IMR-90 (cell line): ENCODE measurements around the gene PTTG1IP2. TPM values are rescaled to one million over a fixed set of nuclear protein-coding genes. Genes with fewer than 3 reads are reported as not detected.

Experiments
- ATAC-seq: fragments of 200-7000 bp; cut with Tn5 transposase; 2 replicates; pipeline ENCODE4 v1.9.1; 2020; ENCODE audit warnings: low read depth, mild to moderate bottlenecking, moderate library complexity
- BruUV-seq: library from RNA; stranded (reverse); fragments of 400-500 nt; replicated peaks from 2 replicates; lab custom pipeline; 2021; lab: Mats Ljungman, UMichigan
- CTCF ChIA-PET: fragments of 300-600 bp; formaldehyde crosslinking; extraction: SDS; loops from one replicate; lab custom pipeline; 2021; ENCODE audit warnings: antibody characterized with exemption; lab: Yijun Ruan, JAX
- POLR2A ChIA-PET: fragments of 300-600 bp; sonication (Branson Sonifier 250); formaldehyde crosslinking; loops from one replicate; lab custom pipeline; 2022; ENCODE audit warnings: antibody characterized with exemption; ENCODE audit not compliant: unreplicated experiment; lab: Charles Lee
- DNase-seq: peaks from one replicate; pipeline ENCODE4 v3.0.0; 2013
- H2AFZ ChIP-seq: replicated peaks from 2 replicates; pipeline ENCODE3; 2013; ENCODE audit warnings: low read length, mild to moderate bottlenecking; ENCODE audit not compliant: poor library complexity
- H2AK5ac ChIP-seq: 2 replicates; pipeline ENCODE4 v1.6.1; 2013; ENCODE audit warnings: low read depth, low read length, inconsistent platforms
- H2AK9ac ChIP-seq: replicated peaks from 2 replicates; pipeline ENCODE3; 2013; ENCODE audit warnings: mild to moderate bottlenecking, low read depth, low read length, moderate library complexity; ENCODE audit not compliant: poor library complexity
- H2BK120ac ChIP-seq: 2 replicates; pipeline ENCODE4 v1.6.1; 2013; ENCODE audit warnings: low read depth, low read length, inconsistent platforms
- H2BK15ac ChIP-seq: 3 replicates; pipeline ENCODE4 v1.6.1; 2013; ENCODE audit warnings: low read depth, low read length, inconsistent platforms
- H2BK20ac ChIP-seq: 2 replicates; pipeline ENCODE4 v1.6.1; 2013; ENCODE audit warnings: low read depth, mild to moderate bottlenecking, inconsistent platforms, low read length, moderate library complexity
- H2BK5ac ChIP-seq: 2 replicates; pipeline ENCODE4 v1.6.1; 2013; ENCODE audit warnings: mild to moderate bottlenecking, low read depth, low read length, inconsistent platforms; ENCODE audit not compliant: poor library complexity, severe bottlenecking
- H3K14ac ChIP-seq: replicated peaks from 2 replicates; pipeline ENCODE4 v1.6.1; 2013; ENCODE audit warnings: low read depth, low read length, inconsistent platforms
- H3K18ac ChIP-seq: 2 replicates; pipeline ENCODE4 v1.6.1; 2013; ENCODE audit warnings: low read depth, low read length, control low read depth
- H3K23ac ChIP-seq: 2 replicates; pipeline ENCODE4 v1.6.1; 2013; ENCODE audit warnings: low read depth, low read length, inconsistent platforms
- H3K27ac ChIP-seq: 2 replicates; pipeline ENCODE4 v1.5.1; 2013; ENCODE audit warnings: mild to moderate bottlenecking, control low read depth, low read length; ENCODE audit not compliant: insufficient read depth
- H3K27me3 ChIP-seq: 2 replicates; pipeline ENCODE4 v1.6.1; 2013; ENCODE audit warnings: low read length; ENCODE audit not compliant: control insufficient read depth, insufficient read depth
- H3K36me3 ChIP-seq: 2 replicates; pipeline ENCODE4 v1.6.1; 2013; ENCODE audit warnings: low read length, mixed read lengths; ENCODE audit not compliant: control insufficient read depth, insufficient read depth
- H3K4ac ChIP-seq: 2 replicates; pipeline ENCODE4 v1.6.1; 2013; ENCODE audit warnings: low read depth, low read length, inconsistent platforms
- H3K4me1 ChIP-seq: 2 replicates; pipeline ENCODE4 v1.6.1; 2013; ENCODE audit warnings: low read length, mixed read lengths; ENCODE audit not compliant: control insufficient read depth, insufficient read depth
- H3K4me2 ChIP-seq: 2 replicates; pipeline ENCODE4 v1.6.1; 2013; ENCODE audit warnings: low read depth, mild to moderate bottlenecking, control low read depth, low read length, moderate library complexity
- H3K4me3 ChIP-seq: 2 replicates; pipeline ENCODE4 v1.5.1; 2013; ENCODE audit warnings: low read depth, mild to moderate bottlenecking, control low read depth, low read length, moderate library complexity; ENCODE audit not compliant: insufficient read depth
- H3K56ac ChIP-seq: 2 replicates; pipeline ENCODE4 v1.6.1; 2013; ENCODE audit warnings: low read length, inconsistent platforms; ENCODE audit not compliant: insufficient read depth; ENCODE audit errors: extremely low read depth
- H3K79me1 ChIP-seq, 2 experiments: 2 replicates each; pipeline ENCODE4 v1.6.1; 2013; ENCODE audit warnings: low read length in 2 of 2, inconsistent platforms in 1 of 2, low read depth in 1 of 2
- H3K9ac ChIP-seq: 2 replicates; pipeline ENCODE4 v1.6.1; 2013; ENCODE audit warnings: low read depth, low read length, control low read depth
- H3K9me1 ChIP-seq: 2 replicates; pipeline ENCODE4 v1.6.1; 2013; ENCODE audit warnings: low read length, inconsistent platforms; ENCODE audit not compliant: insufficient read depth
- H3K9me3 ChIP-seq: 2 replicates; pipeline ENCODE4 v1.6.1; 2013; ENCODE audit warnings: low read length; ENCODE audit not compliant: control insufficient read depth, insufficient read depth
- H4K20me1 ChIP-seq: 2 replicates; pipeline ENCODE4 v1.6.1; 2013; ENCODE audit warnings: low read length, inconsistent platforms; ENCODE audit not compliant: insufficient read depth
- H4K5ac ChIP-seq: 2 replicates; pipeline ENCODE4 v1.6.1; 2013; ENCODE audit warnings: mild to moderate bottlenecking, low read depth, low read length, control low read depth
- H4K8ac ChIP-seq, 2 experiments: 2 replicates each; pipeline ENCODE4 v1.6.1; 2013; ENCODE audit warnings: low read depth in 2 of 2, low read length in 2 of 2, control low read depth in 1 of 2, inconsistent platforms in 1 of 2
- H4K91ac ChIP-seq: 2 replicates; pipeline ENCODE4 v1.6.1; 2013; ENCODE audit warnings: low read depth, low read length, inconsistent platforms; ENCODE audit not compliant: insufficient read depth
- CHD1 ChIP-seq: IDR thresholded peaks from 2 replicates; pipeline ENCODE4 v1.6.1; 2012; ENCODE audit warnings: low read depth, low read length, improper control_type of control experiment
- MXI1 ChIP-seq: IDR thresholded peaks from 2 replicates; pipeline ENCODE4 v1.6.1; 2012; ENCODE audit warnings: low read depth, mild to moderate bottlenecking, low read length, moderate library complexity, borderline replicate concordance
- POLR2A ChIP-seq: IDR thresholded peaks from 2 replicates; pipeline ENCODE4 v1.6.1; 2012; ENCODE audit warnings: mild to moderate bottlenecking, low read depth, low read length
- RAD21 ChIP-seq: IDR thresholded peaks from 2 replicates; pipeline ENCODE4 v1.6.1; 2012; ENCODE audit warnings: low read length, improper control_type of control experiment
- RCOR1 ChIP-seq: IDR thresholded peaks from 2 replicates; pipeline ENCODE4 v1.6.1; 2012; ENCODE audit warnings: mild to moderate bottlenecking, low read length, improper control_type of control experiment; ENCODE audit not compliant: insufficient replicate concordance
- WGBS, 2 experiments: methylation state at CpG; one replicate each; pipeline versions ENCODE4 v1.1.5 to v1.1.7; 2013; ENCODE audit warnings: missing lambda C conversion rate in 2 of 2; ENCODE audit not compliant: insufficient read length in 1 of 2; ENCODE audit errors: extremely low coverage in 2 of 2; 5-methylcytosine and 5-hydroxymethylcytosine counted together
- dilution Hi-C: fragments of 300-500 bp; cut with HindIII; formaldehyde crosslinking; loops from one replicate; pipeline ENCODE4 v1.14.3; 2018; ENCODE audit warnings: low sequenced_read_pairs; ENCODE audit not compliant: unreplicated experiment
- in situ Hi-C: fragments of 300-500 bp; cut with MboI; formaldehyde crosslinking; loops from 3 replicates; pipeline ENCODE4 v1.14.3; 2019; ENCODE audit warnings: low sequenced_read_pairs, inconsistent platforms, mixed read lengths
- intact Hi-C: fragments of 100-400 bp; cut with micrococcal nuclease; formaldehyde crosslinking; loops from 2 replicates; pipeline ENCODE4 v1.10.0; 2022
- polyA plus RNA-seq, 3 experiments: library from polyadenylated mRNA; depleted of rRNA; stranded (reverse); fragments of >200 nt; gene quantifications; 2 replicates each; pipeline ENCODE4 v1.2.3, GENCODE V29; 2012; ENCODE audit warnings: low replicate concordance in 1 of 3
- total RNA-seq: library from RNA; depleted of rRNA; stranded (reverse); fragments of >200 nt; gene quantifications from 2 replicates; pipeline ENCODE4 v1.2.3, GENCODE V29; 2012
- TF ChIP-seq, protein P1 (sequence below): fragments of 150-350 bp; IDR thresholded peaks from 2 replicates; pipeline ENCODE4 v1.6.1; 2017; ENCODE audit warnings: mild to moderate bottlenecking, antibody characterized with exemption, low read length, low read depth
- TF ChIP-seq, protein P2 (sequence below): conservative IDR thresholded peaks from 2 replicates; pipeline ENCODE4 v1.5.1; 2012; ENCODE audit warnings: mild to moderate bottlenecking, low read depth, low read length, improper control_type of control experiment

PTTG1IP2 gene
- total and polyA plus RNA-seq, 2 of the 4 experiments (the other 2 are of a cell fraction): not detected

DNA sequence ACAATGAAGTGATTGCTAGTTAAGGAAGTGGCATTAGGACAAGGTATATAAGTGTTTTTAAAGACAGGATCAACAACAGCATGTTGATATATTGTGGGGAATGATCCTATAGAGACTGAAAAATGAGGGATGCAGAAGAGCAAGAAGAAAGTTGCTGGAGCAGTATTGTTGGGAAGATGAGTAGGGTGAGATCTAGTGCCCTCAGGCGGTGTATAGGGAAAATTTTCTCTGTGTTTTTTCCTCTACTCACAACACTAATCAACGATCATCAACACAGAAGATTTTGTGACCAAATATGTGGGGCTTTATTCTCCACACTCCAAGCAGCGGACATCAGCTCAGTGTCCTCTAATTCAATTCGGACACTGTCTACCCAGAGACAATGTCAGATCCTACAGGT is 9.6 kb upstream of the PTTG1IP2 start:
- Histone ChIP-seq H3K36me3 (no peaks in the 10 kb centered on the region), H2AK5ac (no peak overlapping the region), H3K56ac (no peak overlapping the region), H3K27me3 (no peaks in the 10 kb centered on the region), H2BK15ac (no peak overlapping the region), H2BK120ac (no peak overlapping the region), H3K14ac (no peak overlapping the region), H3K4me2 (no peak overlapping the region), H3K4me1 (no peaks in the 10 kb centered on the region), H2AK9ac (no peak overlapping the region), H3K9me1 (no peaks in the 10 kb centered on the region), H3K4ac (no peak overlapping the region), H3K4me3 (no peak overlapping the region), H3K9ac (no peak overlapping the region), H3K18ac (no peak overlapping the region), H4K8ac (no peak overlapping the region), H2BK20ac (no peak overlapping the region), H2AFZ (no peak overlapping the region), H3K27ac (no peak overlapping the region), H4K5ac (no peak overlapping the region), H3K9me3 (peaks cover 4% of the 10 kb centered on the region; the same call in 1 of the 2 replicates), H4K91ac (no peak overlapping the region), H3K23ac (no peak overlapping the region), H2BK5ac (no peak overlapping the region), H3K79me1 (no peaks in the 10 kb centered on the region), H4K20me1 (no peaks in the 10 kb centered on the region)
- DNase-seq (peak; percentile 8), ATAC-seq (peak; percentile 50; the same call in 1 of the 2 replicates)
- in situ Hi-C loops: loop anchor here (10.0 kb wide), 1 partner anchor 565 kb away; no protein-coding TSS in a partner anchor
- dilution Hi-C loops: no loop called here
- WGBS, 2 experiments: 80% methylated on average over 3 of the region's 4 CpGs; no CpG with 5 or more reads in 1 of the 2 experiments
- BruUV-seq: no TSS peak
- TF ChIP-seq MXI1: no peak
- TF ChIP-seq CHD1: no peak
- TF ChIP-seq, protein P1, sequence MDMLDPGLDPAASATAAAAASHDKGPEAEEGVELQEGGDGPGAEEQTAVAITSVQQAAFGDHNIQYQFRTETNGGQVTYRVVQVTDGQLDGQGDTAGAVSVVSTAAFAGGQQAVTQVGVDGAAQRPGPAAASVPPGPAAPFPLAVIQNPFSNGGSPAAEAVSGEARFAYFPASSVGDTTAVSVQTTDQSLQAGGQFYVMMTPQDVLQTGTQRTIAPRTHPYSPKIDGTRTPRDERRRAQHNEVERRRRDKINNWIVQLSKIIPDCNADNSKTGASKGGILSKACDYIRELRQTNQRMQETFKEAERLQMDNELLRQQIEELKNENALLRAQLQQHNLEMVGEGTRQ: no peak
- TF ChIP-seq RCOR1: no peak
- no peak for TF ChIP-seq RAD21
- no peak for TF ChIP-seq POLR2A
- TF ChIP-seq, protein P2, sequence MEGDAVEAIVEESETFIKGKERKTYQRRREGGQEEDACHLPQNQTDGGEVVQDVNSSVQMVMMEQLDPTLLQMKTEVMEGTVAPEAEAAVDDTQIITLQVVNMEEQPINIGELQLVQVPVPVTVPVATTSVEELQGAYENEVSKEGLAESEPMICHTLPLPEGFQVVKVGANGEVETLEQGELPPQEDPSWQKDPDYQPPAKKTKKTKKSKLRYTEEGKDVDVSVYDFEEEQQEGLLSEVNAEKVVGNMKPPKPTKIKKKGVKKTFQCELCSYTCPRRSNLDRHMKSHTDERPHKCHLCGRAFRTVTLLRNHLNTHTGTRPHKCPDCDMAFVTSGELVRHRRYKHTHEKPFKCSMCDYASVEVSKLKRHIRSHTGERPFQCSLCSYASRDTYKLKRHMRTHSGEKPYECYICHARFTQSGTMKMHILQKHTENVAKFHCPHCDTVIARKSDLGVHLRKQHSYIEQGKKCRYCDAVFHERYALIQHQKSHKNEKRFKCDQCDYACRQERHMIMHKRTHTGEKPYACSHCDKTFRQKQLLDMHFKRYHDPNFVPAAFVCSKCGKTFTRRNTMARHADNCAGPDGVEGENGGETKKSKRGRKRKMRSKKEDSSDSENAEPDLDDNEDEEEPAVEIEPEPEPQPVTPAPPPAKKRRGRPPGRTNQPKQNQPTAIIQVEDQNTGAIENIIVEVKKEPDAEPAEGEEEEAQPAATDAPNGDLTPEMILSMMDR: no peak; the same call in 1 of the 2 replicates
- ChIA-PET POLR2A (no interaction called here), CTCF (no interaction called here)
- intact Hi-C loops: loop anchor here (10.0 kb wide), 1 partner anchor 305 kb away; no protein-coding TSS in a partner anchor
